K562 (cell line): ENCODE measurements around the gene ENDOG. TPM values are rescaled to one million over a fixed set of nuclear protein-coding genes. Genes with fewer than 3 reads are reported as not detected.

ENCODE experiments used
- ATAC-seq: fragments of 200-7000 bp; cut with Tn5 transposase; 3 replicates; pipeline ENCODE4 v1.9.1; 2020; ENCODE audit warnings: moderate library complexity
- BruUV-seq: library from RNA; stranded (reverse); fragments of 400-500 nt; replicated peaks from 2 replicates; lab custom pipeline; 2021; lab: Mats Ljungman, UMichigan
- CTCF ChIA-PET: fragments of 300-600 bp; formaldehyde crosslinking; extraction: SDS; loops from one replicate; lab custom pipeline; 2021; ENCODE audit warnings: low intra/inter-chr PET ratio; lab: Yijun Ruan, JAX
- POLR2A ChIA-PET: fragments of 300-600, 350-650 bp; sonication (Branson Sonifier 250); formaldehyde crosslinking; extraction: SDS; loops from one replicate; lab custom pipeline; 2021; ENCODE audit warnings: antibody characterized with exemption, inconsistent platforms; lab: Yijun Ruan, JAX
- DNase-seq, 4 experiments: peaks; one replicate each; pipeline versions ENCODE4 v3.0.0 to v3.0.0-alpha.2; 2011 to 2018; ENCODE audit warnings: low spot score in 3 of 4, mixed read lengths in 3 of 4; ENCODE audit errors: extremely low read depth in 1 of 4
- FAIRE-seq: peaks from 2 replicates; lab custom pipeline; 2011; peaks lifted over from hg19 to GRCh38; lab: Jason Lieb, UNC
- H2AFZ ChIP-seq: 2 replicates; pipeline ENCODE4 v1.6.0; 2011; ENCODE audit warnings: low read depth, low read length, control low read depth, inconsistent platforms
- H3K27ac ChIP-seq: fragments of 200-600 bp; 3 replicates; pipeline ENCODE4 v1.8.0; 2011; ENCODE audit warnings: low read depth, mild to moderate bottlenecking, control low read depth, inconsistent platforms, low read length, moderate library complexity, mixed read lengths; ENCODE audit errors: extremely low read depth
- H3K27me3 ChIP-seq, 2 experiments: fragments of 300-600 bp in 1 of 2; 2 replicates in 1 of 2; 3 replicates in 1 of 2; pipeline versions ENCODE4 v1.6.0 to v1.8.0; 2011; ENCODE audit warnings: inconsistent platforms in 2 of 2, low read length in 2 of 2, mild to moderate bottlenecking in 1 of 2, mixed read lengths in 1 of 2, moderate library complexity in 1 of 2; ENCODE audit not compliant: control insufficient read depth in 2 of 2, insufficient read depth in 2 of 2
- H3K36me3 ChIP-seq: fragments of 300-600 bp; 3 replicates; pipeline ENCODE4 v1.8.0; 2011; ENCODE audit warnings: mild to moderate bottlenecking, low read length, inconsistent platforms; ENCODE audit not compliant: control insufficient read depth, insufficient read depth
- H3K4me1 ChIP-seq, 2 experiments: fragments of 200-600 bp in 1 of 2; replicated peaks in 1 of 2; 2 replicates in 1 of 2; 3 replicates in 1 of 2; pipeline versions ENCODE4 v1.5.1 to v1.8.0; 2011; ENCODE audit warnings: inconsistent platforms in 2 of 2, low read length in 2 of 2, mild to moderate bottlenecking in 1 of 2, mixed read lengths in 1 of 2, moderate library complexity in 1 of 2; ENCODE audit not compliant: control insufficient read depth in 2 of 2, insufficient read depth in 2 of 2
- H3K4me2 ChIP-seq: 2 replicates; pipeline ENCODE4 v1.6.1; 2011; ENCODE audit warnings: low read length, control low read depth, inconsistent platforms, mixed read lengths; ENCODE audit not compliant: insufficient read depth
- H3K4me3 ChIP-seq: fragments of 200-600 bp; sonication (generic), shearing (Covaris generic); 2 replicates; pipeline ENCODE4 v1.5.1; 2016; ENCODE audit warnings: control low read depth, inconsistent platforms
- H3K79me2 ChIP-seq: fragments of 200-600 bp; 3 replicates; pipeline ENCODE4 v1.8.0; 2011; ENCODE audit warnings: low read length, inconsistent platforms; ENCODE audit not compliant: control insufficient read depth, insufficient read depth
- H3K9ac ChIP-seq, 2 experiments: 2 replicates each; pipeline versions ENCODE4 v1.6.0 to v1.6.1; 2011; ENCODE audit warnings: low read depth in 2 of 2, low read length in 2 of 2, control low read depth in 1 of 2, inconsistent platforms in 1 of 2, mild to moderate bottlenecking in 1 of 2, mixed read lengths in 1 of 2; ENCODE audit not compliant: insufficient read depth in 1 of 2
- H3K9me1 ChIP-seq: one replicate; pipeline ENCODE4 v1.6.0; 2011; ENCODE audit warnings: inconsistent platforms, mild to moderate bottlenecking, low read length, moderate library complexity; ENCODE audit not compliant: control insufficient read depth, insufficient read depth
- H3K9me3 ChIP-seq: replicated peaks from 2 replicates; pipeline ENCODE4 v1.5.1; 2011; ENCODE audit warnings: low read depth, low read length, inconsistent platforms; ENCODE audit not compliant: control insufficient read depth, insufficient read depth
- H4K20me1 ChIP-seq: replicated peaks from 2 replicates; pipeline ENCODE4 v1.6.1; 2011; ENCODE audit warnings: low read length, inconsistent platforms, mixed read lengths; ENCODE audit not compliant: control insufficient read depth, insufficient read depth
- BRF2 ChIP-seq: IDR thresholded peaks from 3 replicates; pipeline ENCODE4 v1.6.1; 2011; ENCODE audit warnings: borderline replicate concordance, mild to moderate bottlenecking; ENCODE audit not compliant: insufficient read length, insufficient read depth
- CEBPG ChIP-seq, 3 experiments: fragments of 200-800 bp in 1 of 3; sonication (Bioruptor generic) in 1 of 3; sonication (generic) in 1 of 3; formaldehyde crosslinking in 1 of 3; IDR thresholded peaks in 2 of 3; conservative IDR thresholded peaks in 1 of 3; 2 replicates each; pipeline versions ENCODE4 v1.6.1 to v1.8.0; 2016 to 2022; ENCODE audit warnings: missing compliant biosample characterization in 2 of 3, missing genetic modification characterization in 2 of 3, mild to moderate bottlenecking in 1 of 3, missing genetic modification reagents in 1 of 3
- KDM4B ChIP-seq, 2 experiments: fragments of 450-650 bp in 1 of 2; sonication (generic) in 1 of 2; IDR thresholded peaks; 2 replicates each; pipeline ENCODE4 v1.6.1; 2016 to 2017; ENCODE audit warnings: borderline replicate concordance in 2 of 2, antibody characterized with exemption in 1 of 2, low read depth in 1 of 2, mild to moderate bottlenecking in 1 of 2
- MECOM ChIP-seq: fragments of 250-450 bp; sonication (Bioruptor Pico); IDR thresholded peaks from 2 replicates; pipeline ENCODE4 v1.8.0; 2022; ENCODE audit warnings: inconsistent platforms
- MEIS2 ChIP-seq: fragments of 450-650 bp; IDR thresholded peaks from 2 replicates; pipeline ENCODE4 v1.6.1; 2014; ENCODE audit warnings: mild to moderate bottlenecking; ENCODE audit not compliant: partially characterized antibody
- PHF20 ChIP-seq: fragments of 450-650 bp; IDR thresholded peaks from 2 replicates; pipeline ENCODE4 v1.6.1; 2018; ENCODE audit not compliant: partially characterized antibody
- PTBP1 ChIP-seq: fragments of 200-400 bp; formaldehyde crosslinking; IDR thresholded peaks from 2 replicates; pipeline ENCODE4 v1.6.1; 2017; ENCODE audit warnings: low read depth, low read length
- RBM14 ChIP-seq: fragments of 200-400 bp; formaldehyde crosslinking; IDR thresholded peaks from 2 replicates; pipeline ENCODE4 v1.6.1; 2018; ENCODE audit warnings: low read depth, mild to moderate bottlenecking, low read length, moderate library complexity, borderline replicate concordance; ENCODE audit not compliant: insufficient read depth
- RFX7 ChIP-seq: fragments of 250-450 bp; sonication (Bioruptor Pico); IDR thresholded peaks from 2 replicates; pipeline ENCODE4 v1.5.1; 2021; ENCODE audit warnings: mild to moderate bottlenecking
- SMARCA4 ChIP-seq: fragments of 450-650 bp; IDR thresholded peaks from 2 replicates; pipeline ENCODE4 v1.6.1; 2016
- SOX6 ChIP-seq: fragments of 450-650 bp; IDR thresholded peaks from 2 replicates; pipeline ENCODE4 v1.6.1; 2014; ENCODE audit warnings: mild to moderate bottlenecking
- TCF7 ChIP-seq: sonication (generic); IDR thresholded peaks from 2 replicates; pipeline ENCODE4 v1.6.1; 2016; ENCODE audit warnings: antibody characterized with exemption, borderline replicate concordance
- TSC22D4 ChIP-seq: fragments of 450-650 bp; IDR thresholded peaks from 2 replicates; pipeline ENCODE4 v1.6.1; 2016; ENCODE audit warnings: missing genetic modification characterization, missing biosample characterization, control low read depth
- ZBED1 ChIP-seq: IDR thresholded peaks from 2 replicates; pipeline ENCODE4 v1.6.1; 2014
- ZFP36 ChIP-seq: fragments of 150-350 bp; IDR thresholded peaks from 2 replicates; pipeline ENCODE4 v1.6.1; 2018; ENCODE audit warnings: low read length, low read depth; ENCODE audit not compliant: partially characterized antibody
- ZFX ChIP-seq: sonication (generic); formaldehyde crosslinking; IDR thresholded peaks from 2 replicates; pipeline ENCODE4 v1.8.0; 2022; ENCODE audit warnings: mild to moderate bottlenecking, missing genetic modification reagents, moderate library complexity
- ZNF184 ChIP-seq: sonication (generic); formaldehyde crosslinking; IDR thresholded peaks from 2 replicates; pipeline ENCODE4 v1.5.0; 2020; ENCODE audit warnings: missing genetic modification reagents
- ZNF655 ChIP-seq: fragments of 250-450 bp; sonication (Bioruptor Pico); IDR thresholded peaks from 2 replicates; pipeline ENCODE4 v1.5.0; 2021
- ZNF699 ChIP-seq: fragments of 250-450 bp; sonication (Bioruptor Pico); IDR thresholded peaks from 2 replicates; pipeline ENCODE4 v1.8.0; 2021; ENCODE audit warnings: mild to moderate bottlenecking, moderate library complexity; ENCODE audit not compliant: insufficient replicate concordance
- ZNF785 ChIP-seq: fragments of 250-450 bp; sonication (Bioruptor Pico); IDR thresholded peaks from 2 replicates; pipeline ENCODE4 v1.4.0; 2020; ENCODE audit warnings: mild to moderate bottlenecking
- WGBS: fragments of 100-300 bp; shearing (Covaris generic); methylation state at CpG from one replicate; pipeline ENCODE4 v1.1.6; 2016; ENCODE audit warnings: low coverage, mixed read lengths; ENCODE audit not compliant: insufficient coverage; ENCODE audit errors: missing lambda C conversion rate; 5-methylcytosine and 5-hydroxymethylcytosine counted together
- in situ Hi-C: fragments of 300-500 bp; cut with MboI; formaldehyde crosslinking; loops from 4 replicates; pipeline ENCODE4 v1.15.0; 2018; ENCODE audit warnings: inconsistent platforms, mixed read lengths
- intact Hi-C: fragments of 100-400 bp; cut with micrococcal nuclease; formaldehyde crosslinking; loops from 2 replicates; pipeline ENCODE4 v1.14.2; 2022
- polyA plus RNA-seq, 8 experiments: library from polyadenylated mRNA; depleted of rRNA in 4 of 8; stranded (reverse) in 5 of 8; unstranded in 3 of 8; fragments of >200 nt; fragmentation: Nextera tagmentation in 2 of 8; fragmentation: Illumina TruSeq in 1 of 8; extraction: Ambion mirVana in 2 of 8; extraction: Trizol in 1 of 8; gene quantifications; 2 replicates each; pipeline versions ENCODE4 v1.2.1 to v1.2.3, GENCODE V29; 2011 to 2014; ENCODE audit warnings: inconsistent platforms in 1 of 8, missing spikeins in 1 of 8
- total RNA-seq, 7 experiments: library from RNA; depleted of rRNA in 6 of 7; stranded (reverse); fragments of >200 nt in 6 of 7; fragmentation: Illumina TruSeq in 2 of 7; extraction: Trizol in 2 of 7; gene quantifications; 2 replicates each; pipeline versions ENCODE4 v1.2.1 to v1.2.3, GENCODE V29; 2011 to 2021; ENCODE audit warnings: low replicate concordance in 1 of 7

Gene ENDOG
- total and polyA plus RNA-seq, 9 of the 15 experiments (the other 6 are each of a cell fraction or from before 2014, with no cell fraction given) = 1.2 to 91.0 (median 25.5) TPM

GRCh38 chr9:128819716-128820664, 1.7 kb downstream of the ENDOG start:
- Histone ChIP-seq H3K4me1 (peaks cover 4 to 60% of the 10 kb centered on the region in 2 experiments; a peak in 3 of 5 replicates), H3K9me3 (no peaks in the 10 kb centered on the region), H3K9me1 (no peaks in the 10 kb centered on the region), H3K27me3 (no peaks in the 10 kb centered on the region), H3K4me3 (peak overlapping the region; percentile 70; the same call in 1 of the 2 replicates), H3K4me2 (peak overlapping the region; percentile 98), H3K9ac (peak overlapping the region; percentile 70 to 99), H2AFZ (no peak overlapping the region), H4K20me1 (peaks cover 14% of the 10 kb centered on the region), H3K79me2 (peaks cover 20% of the 10 kb centered on the region), H3K36me3 (peaks cover 51% of the 10 kb centered on the region), H3K27ac (no peak overlapping the region; the same call in 2 of the 3 replicates)
- CTCF ChIA-PET = interaction anchor here (0.6 kb wide), 1 partner anchor 42 kb away, joined by 3 read pairs; no protein-coding TSS in a partner anchor
- FAIRE-seq = peak; percentile 100
- POLR2A ChIA-PET = interaction anchor here (0.6 to 3.9 kb wide), 10 partner anchors 9 to 108 kb away, joined by 3 to 48 read pairs (median 3); partner anchors contain the start of gene SPOUT1
- WGBS = 19% methylated on average over 18 of the region's 18 CpGs
- TSS peak; percentile 78 for BruUV-seq
- intact Hi-C loops (loop anchor here (5.0 kb wide), 2 partner anchors 42 to 58 kb away; no protein-coding TSS in a partner anchor), in situ Hi-C loops (no loop called here)
- DNase-seq = peak in 3 of 4 experiments; percentile 44 to 89 (median 77)
- peak; percentile 77 for ATAC-seq
- TF ChIP-seq ZNF655 (CRISPR knock-in tag) (no peak), BRF2 (no peak), RBM14 (no peak), TSC22D4 (tag) (no peak), ZFP36 (no peak), MEIS2 (peak; percentile 87), ZBED1 (no peak), ZNF184 (CRISPR knock-in tag) (no peak), SOX6 (no peak), ZNF699 (CRISPR knock-in tag) (no peak), CEBPG (CRISPR knock-in tag; IDR thresholded peaks at IDR 0.05) (no peak), CEBPG (tag; conservative IDR thresholded peaks at IDR 0.05 in 1 of 2, IDR thresholded peaks at IDR 0.05 in 1 of 2) (no peak), PHF20 (no peak), MECOM (CRISPR knock-in tag) (no peak), ZNF785 (CRISPR knock-in tag) (no peak), PTBP1 (no peak), KDM4B (IDR thresholded peaks at IDR 0.05; ENCODE audit: borderline replicate concordance in 2 of 2, low read depth in 1 of 2) (no peak), RFX7 (CRISPR knock-in tag) (no peak), SMARCA4 (no peak), ZFX (CRISPR knock-in tag) (no peak), TCF7 (no peak)
